ENCODE measurements around the gene APP.
"Not testable (repeated sequence)": the region's sequence is repeated elsewhere in the genome, so short reads cannot be mapped to it uniquely, and the experiment has no call there.

APP gene

DNA sequence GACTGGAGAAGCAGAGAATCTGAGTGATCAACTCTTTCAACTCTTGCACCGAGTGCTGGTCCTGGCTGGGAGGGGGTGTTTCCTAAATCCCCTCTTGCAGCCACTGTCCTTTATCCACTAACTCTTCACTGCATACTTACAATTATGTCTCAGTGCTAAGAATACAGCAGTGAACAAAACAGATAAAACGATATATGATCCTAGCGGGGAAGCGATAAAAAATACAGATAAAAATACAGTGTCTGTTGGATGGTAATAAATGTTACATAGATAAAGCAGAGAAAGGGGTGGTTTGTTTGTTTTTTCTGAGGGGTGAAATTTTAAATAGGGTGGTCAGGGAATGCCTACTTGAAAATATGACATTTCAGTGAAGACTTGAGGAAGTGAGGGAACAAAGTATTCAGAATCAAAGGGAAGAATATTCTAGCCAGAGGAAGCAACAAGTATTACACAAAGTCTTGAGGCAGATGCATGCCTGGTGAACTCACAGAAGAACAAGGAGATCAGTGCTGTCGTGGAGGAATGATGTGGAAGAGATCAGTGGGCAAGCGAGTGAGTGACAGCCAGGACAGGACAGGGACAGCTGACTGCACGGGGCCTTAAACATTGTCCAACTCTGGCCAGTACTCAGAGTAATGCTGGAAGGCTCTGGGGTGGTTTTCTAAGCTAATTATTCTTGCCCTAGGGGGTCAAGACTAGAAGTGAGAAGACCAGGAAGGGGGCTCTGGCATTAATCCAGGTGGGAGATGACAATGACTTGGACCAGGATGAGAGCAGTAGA lies 110.0 kb downstream of the APP start:
- no peak for DNase-seq (ENCODE audit: low spot score)

DNA sequence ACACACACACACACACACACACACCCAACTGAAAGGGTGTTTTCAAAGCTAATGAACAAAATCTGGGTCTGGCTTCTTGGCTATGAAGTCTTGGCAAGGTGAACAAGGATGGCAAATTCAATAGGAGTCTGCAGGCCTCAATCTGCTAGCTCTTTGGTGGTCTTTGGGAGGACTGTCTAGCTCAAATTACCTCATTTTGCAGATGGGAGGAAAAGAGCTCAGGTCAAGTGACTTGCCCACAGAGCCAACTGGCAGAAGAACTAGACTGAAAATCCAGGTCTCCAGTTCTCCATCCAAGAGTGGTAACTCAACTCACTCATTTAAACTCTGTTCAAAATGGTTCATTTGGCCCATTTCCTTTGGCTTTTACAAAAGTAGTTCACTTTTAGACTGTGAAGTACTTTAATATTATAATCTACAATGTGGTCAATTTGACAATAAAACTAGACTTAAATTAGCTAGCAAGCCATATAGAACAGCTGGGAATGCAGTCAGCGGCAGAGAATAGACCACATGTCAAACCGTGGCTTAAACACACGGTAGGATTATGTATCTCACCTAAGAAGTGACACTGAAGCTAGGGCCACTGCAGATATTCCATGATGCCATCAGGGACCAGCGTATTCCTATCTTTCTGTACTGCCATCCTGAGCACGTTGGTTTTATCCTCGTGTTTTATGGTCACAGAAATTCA lies 112.9 kb downstream of the APP start:
- peak; percentile 31 for DNase-seq (ENCODE audit: low spot score)

DNA sequence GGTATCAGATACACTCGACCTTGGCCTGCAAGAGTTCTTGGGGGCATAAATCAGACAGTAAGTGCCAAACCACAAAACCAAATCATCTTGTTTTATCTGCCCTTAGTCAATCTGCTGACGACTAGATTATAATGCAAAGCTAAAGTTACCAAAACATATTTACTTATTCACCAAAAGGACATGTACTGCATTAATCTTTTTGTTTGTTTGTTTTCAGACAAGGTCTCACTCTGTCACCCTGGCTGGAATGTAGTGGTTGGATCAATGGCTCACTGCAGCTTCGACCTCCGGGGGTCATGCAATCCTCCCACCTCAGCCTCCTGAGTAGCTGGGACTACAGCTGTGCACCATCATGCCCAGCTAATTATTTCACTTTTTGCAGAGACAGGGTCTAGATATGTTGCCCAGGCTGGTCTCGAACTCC lies 114.7 kb downstream of the APP start:
- DNase-seq (ENCODE audit: low spot score), result no peak

DNA sequence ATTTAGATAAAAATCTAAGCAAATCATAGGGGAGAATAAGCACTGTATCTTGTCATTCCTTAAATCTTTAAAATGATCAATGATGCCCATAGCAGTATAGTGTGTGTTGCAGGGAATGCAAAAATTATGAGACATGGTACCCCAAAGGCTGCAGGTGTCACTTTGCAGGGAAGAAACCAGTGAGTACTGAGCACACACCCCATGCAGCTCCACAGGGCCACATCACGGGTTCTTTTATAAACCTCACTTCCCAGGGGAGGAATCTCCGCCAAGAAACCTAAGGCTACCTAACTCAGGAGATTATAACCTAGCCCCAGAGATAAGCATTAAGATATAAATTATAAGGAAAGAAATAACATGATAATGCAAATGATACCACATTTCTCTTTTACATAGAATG lies 115.6 kb downstream of the APP start:
- no peak for DNase-seq (ENCODE audit: low spot score)

DNA sequence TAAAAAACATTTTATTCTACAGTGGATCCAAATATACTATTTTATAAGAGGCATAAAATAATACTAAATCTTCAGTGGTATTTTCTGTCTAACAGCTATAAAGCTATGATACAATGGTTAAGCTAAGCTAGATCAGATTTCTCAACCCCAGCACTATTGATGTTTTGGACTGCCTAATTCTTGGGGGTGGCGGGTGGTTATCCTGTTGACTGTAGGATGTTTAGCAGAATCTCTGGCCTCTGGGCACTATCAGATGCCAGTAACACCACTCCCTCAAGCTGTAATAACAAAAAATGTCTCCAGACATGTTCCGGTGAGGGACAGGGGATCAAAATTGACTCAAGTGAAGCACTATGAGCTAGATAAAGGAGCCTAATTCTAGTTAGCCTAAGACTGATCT lies 118.5 kb downstream of the APP start:
- no peak for DNase-seq (ENCODE audit: low spot score)

DNA sequence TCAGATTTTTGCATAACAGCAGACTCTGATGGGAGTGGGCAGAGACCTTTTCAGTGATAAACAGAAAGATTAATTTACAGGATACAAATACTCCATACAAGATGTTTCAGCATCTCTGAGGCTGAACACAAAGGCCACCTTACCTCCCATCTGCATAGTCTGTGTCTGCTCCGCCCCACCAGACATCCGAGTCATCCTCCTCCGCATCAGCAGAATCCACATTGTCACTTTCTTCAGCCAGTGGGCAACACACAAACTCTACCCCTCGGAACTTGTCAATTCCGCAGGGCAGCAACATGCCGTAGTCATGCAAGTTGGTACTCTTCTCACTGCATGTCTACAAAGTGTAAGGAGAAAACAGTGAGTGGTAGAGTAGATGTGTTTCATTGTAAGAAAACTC lies 119.7 kb downstream of the APP start:
- no peak for DNase-seq (ENCODE audit: low spot score)

DNA sequence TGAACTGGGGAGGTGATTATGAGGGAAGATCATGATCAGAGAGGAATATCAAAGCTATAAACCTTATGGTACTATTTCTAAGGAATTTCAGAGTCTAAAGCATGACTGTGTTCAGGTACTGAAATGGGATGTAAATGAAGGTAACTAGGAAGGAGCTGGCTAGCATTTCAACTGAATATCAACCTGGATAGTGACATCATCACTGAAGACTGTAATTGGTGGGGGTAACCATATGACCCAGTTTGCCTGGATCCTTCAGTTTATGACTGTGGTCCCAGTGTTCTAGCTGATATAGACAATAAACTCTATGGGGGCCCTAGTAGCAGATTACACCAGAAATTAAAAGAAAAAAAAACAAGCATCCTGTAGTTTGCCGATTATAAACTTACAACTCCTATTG lies 120.8 kb downstream of the APP start:
- DNase-seq (ENCODE audit: low spot score), result no peak

DNA sequence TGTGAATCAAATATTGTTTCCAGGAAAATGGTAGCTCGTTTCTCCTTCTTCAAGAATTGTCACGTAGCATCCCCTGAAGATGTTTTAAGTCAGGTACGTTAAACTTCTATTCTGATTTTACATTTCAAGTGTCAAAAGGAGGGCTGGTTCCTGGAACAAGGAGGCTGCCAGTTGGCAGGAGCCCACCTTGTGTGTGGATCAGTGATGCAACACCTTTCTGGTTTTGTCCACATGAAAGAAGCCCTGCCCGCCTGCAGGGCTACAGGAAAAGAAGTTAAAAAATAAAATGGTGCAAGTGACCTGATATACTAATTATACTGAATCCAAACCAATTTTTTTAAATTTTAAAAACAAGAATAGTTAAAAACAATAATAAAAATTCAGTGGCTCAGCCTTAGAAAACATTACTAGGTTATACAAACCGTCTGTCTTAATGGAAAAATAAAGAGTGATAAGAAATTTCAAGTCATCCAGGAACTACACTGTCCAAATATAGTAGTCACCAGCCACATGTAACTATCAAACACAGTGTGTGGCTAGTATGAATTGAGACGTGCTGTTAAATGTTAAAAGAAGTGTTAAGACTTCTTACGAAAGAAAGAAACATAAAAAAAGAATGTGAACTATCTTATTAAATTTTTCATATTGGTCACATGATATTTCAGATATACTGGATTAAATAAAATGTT lies 123.1 kb downstream of the APP start:
- DNase-seq (ENCODE audit: low spot score), result peak; percentile 79

DNA sequence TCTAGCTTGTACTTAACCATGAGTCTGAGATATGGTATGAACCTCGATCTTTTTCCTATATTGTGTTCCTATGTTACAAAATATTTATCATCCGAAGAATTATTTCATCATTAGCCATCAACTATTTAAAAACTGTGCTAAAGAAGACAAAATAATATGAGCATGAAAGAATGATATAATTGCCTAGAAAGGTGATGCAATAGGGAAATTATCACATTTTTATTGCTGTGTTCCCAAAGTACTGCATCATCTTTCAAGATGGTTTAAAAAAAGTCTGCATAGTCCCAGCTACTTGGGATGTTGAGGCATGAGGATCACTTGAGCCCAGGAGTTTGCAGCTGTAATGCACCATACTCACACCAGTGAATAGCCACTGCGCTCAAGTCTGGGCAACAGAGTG lies 126.7 kb downstream of the APP start:
- no peak for DNase-seq (ENCODE audit: low spot score)

DNA sequence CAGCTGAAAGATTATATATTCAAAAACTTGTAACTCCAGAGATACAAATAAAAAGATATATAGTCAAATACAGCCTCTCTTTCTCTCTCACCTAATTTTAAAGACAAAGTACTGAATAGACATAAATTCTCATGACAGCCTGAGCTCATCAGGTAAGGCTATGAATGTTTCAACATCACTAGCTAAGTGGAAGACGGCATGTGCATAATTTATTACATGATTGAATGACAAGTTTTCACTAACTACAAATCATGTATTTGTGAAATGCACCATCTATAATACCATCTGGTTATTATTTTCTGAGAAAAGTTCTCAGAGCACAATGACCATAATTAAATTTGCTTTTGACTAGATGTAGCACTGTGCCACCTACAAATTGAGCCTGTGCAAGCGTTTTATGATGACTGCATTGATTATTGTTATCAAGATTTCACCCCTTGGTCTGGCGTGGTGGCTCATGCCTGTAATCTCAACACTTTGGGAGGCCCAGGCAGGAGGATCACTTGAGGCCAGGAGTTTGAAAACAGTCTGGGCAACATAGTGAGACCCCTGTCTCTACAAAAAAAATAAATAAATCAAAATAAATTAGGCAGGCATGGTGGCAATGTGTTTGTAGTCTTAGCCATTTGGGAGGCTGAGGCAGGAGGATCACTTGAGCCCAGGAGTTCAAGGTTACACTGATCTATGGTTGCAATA lies 128.2 kb downstream of the APP start:
- DNase-seq (ENCODE audit: low spot score), result no peak

DNA sequence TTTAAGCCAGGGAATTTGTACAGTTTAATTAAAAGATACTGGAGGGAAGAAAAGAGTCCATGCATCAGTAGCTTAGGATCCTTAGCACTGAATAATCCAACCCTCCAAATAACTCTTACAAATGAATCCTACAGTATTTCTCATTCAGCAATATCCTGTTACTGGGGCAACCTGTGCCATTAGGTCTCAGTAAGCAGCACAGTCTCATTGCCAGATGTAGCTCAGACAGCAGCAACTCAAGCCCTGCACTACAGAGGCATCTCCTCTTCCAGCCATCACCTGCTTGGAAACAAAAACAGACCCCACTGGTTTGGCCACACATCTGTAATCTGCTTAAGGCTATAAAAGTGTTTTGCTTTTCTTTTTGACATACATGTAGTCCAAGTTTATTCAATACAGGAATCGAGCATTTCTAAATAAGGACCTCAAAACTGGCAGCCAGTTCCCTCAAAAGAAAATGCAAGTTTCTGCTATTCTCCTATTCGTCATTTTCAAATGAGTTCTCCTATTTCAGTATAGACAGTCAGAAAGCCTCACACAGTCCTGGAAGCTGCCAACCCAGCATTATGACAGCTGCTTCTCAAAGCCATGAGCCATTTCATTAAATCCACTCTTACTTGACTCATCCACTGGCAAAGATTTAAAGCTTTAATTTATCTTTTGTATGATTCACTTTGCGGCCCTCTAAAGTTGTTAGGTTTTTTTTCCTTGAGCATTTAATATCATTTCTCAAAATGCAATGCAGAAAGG lies 129.0 kb downstream of the APP start:
- DNase-seq (ENCODE audit: low spot score), result peak; percentile 38

DNA sequence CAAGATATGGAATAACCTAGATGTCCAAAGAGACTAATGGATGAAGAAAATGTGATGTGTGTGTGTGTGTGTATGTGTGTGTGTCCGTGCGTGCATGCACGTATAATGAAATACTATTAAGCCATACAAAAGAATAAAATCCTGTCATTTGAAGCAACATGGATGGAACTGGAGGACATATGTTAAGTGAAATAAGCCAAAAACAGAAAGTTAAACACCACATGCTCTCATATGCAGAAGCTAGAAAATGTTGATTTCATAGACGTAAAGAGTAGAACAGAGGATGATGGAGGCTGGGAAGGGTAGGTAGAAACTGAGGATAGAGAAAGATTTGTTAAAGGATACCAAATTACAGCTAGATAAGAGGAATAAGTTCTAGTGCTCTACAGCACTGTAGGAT lies 133.7 kb downstream of the APP start:
- no peak for DNase-seq (ENCODE audit: low spot score)

DNA sequence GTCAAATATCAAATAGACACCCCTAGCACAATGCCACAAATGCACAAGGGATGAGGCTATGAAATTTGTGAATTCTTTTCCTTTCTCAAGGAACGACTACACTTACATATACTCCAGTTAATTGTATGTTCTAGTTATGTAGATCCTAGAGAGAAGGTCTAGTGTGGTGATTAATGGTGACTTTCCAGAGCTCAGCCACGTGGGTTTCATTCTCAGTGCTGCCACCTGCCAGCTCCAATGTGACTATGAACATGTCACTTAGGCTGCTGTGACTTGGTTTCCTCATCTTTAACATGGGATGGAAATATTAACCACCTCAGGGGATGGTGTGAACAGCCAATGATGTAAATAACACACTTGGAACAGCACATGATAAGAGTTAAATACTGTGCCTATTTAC lies 138.3 kb downstream of the APP start:
- no peak for DNase-seq (ENCODE audit: low spot score)

DNA sequence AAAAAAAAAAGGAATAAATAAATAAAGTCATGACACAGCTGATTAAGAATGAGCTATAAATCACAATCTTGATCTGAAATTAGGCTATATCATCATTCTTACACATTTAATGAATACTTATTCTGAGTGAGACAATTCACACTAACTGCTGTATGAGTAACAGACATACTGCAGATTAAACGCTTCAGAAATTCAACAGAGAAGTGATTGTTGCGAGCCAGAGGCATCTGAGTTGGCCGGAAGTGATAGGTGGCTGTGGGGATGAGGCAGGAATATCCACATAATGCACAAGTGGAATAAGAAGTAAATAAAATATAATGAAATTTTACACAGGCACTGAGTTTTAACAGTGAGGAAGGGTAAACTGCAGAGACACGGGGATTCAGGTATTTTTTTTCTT lies 142.4 kb downstream of the APP start:
- DNase-seq (ENCODE audit: low spot score), result no peak

DNA sequence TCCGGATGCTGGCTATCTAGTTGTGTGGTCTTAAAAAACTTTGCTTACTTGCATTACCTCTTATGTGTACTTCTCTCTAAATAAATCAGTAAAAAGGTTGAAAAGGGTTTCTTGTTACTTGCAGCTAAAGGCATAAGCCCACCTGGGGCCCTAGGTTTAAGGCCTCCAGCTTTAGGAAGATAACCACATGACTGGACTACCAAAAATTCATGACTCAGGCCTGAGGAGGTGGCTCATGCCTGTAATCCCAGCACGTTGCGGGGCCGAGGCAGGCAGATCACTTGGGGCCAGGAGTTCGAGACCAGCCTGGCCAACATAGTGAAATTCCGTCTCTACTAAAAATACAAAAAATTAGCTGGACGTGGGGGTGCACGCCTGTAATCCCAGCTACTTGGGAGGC lies 142.9 kb downstream of the APP start:
- no peak for DNase-seq (ENCODE audit: low spot score)

DNA sequence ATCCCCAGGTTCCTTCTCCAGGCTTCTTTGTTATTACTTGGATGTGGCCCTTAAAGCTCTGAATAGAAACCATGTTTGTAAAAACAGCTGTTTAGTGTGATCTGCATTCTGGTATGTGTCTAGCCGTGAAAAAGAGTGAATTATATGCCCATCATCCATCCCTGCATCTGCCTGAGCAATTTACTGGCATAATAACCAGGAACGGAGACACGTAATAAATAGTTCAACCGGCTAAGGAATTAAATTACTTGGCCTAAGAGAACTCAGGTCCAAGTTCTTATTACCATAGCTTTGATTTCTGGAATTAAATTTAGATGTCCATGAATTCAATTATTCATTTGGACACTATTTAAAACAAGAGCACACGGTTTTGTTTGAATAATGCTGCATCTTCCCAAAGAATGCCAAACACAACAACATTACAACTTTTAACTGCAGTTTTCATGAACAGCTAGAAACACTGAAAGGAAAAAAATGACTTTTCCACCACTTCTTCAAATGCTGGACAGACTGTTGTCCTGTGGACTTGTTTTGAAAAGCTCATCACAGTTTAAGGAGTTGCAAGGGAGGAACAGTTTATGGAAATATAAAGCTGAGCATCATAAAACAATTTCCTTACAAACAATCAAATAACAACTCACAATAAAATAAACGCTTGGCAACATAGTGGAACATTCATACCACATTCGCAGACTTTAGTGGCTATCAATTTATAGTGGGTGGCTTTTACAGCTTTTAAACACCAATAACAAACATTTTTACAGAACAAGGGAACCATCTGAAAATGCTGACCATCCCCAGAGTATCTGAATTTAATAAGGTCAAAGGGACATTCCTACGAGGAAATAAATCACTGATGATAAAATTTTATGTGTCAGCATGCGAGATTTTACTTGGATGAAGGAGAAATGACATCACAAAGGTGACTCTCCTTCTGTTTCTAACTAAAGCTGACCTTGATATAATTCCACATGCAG lies 144.7 kb downstream of the APP start:
- no peak for DNase-seq (ENCODE audit: low spot score)

DNA sequence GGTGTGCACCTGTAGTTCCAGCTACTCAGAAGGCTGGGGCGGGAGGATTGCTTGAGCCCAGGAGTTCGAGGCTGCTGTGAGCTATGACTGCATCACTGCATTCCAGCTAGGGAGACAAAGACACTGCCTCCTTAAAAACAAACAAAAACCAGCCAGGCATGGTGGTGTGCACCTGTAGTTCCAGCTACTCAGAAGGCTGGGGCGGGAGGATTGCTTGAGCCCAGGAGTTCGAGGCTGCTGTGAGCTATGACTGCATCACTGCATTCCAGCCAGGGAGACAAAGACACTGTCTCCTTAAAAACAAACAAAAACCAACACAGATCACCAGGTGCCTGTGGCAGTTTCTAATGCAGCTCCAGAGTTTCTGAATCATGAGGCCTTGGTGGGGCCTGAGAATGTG lies 147.2 kb downstream of the APP start:
- DNase-seq (ENCODE audit: low spot score), result not testable (repeated sequence)

DNA sequence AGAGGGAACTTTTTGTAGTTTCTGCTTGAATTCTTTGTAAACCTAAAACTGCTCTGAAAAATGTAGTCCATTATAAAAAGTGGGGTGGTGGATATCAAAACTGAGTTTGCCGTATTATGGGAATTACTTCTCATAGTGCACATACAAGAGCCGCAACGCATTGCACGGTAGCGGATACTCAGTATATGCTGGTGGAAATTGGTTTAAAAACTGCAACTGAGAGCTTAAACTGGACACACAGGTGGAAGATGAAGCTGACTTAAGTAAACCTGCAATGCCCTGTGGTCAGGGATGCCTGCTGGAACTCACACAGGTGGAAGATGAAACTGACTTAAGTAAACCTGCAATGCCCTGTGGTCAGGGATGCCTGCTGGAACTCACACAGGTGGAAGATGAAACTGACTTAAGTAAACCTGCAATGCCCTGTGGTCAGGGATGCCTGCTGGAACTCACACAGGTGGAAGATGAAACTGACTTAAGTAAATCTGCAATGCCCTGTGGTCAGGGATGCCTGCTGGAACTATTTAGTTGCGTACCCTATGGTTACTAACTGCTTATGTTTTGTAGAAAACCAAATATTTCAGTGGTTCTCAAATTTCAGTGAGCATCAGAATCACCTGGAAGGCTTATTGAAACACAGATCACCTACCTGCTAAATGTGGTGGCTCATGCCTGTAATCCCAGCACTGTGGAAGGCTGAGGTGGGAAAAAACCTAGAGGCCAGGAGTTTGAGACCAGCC lies 147.8 kb downstream of the APP start:
- DNase-seq (ENCODE audit: low spot score), result not testable (repeated sequence)

DNA sequence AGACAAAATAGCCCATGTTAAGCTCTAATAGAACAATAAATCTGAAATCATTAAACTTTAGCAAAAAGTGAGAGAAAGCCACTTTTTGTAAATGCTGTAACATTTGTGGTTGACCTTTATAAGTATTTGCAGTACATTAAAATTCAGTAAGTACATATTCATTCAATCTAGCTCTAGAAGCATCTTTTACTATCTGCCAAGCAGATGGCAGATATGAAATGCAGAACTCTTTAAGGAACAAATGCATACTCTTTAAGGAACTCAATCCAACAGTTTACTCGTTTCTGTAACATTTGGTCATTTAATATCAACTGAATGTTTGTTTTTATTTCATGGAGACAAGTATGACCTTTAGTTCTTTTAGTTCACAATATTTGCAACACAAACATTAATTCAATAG lies 150.1 kb downstream of the APP start:
- no peak for DNase-seq (ENCODE audit: low spot score)

DNA sequence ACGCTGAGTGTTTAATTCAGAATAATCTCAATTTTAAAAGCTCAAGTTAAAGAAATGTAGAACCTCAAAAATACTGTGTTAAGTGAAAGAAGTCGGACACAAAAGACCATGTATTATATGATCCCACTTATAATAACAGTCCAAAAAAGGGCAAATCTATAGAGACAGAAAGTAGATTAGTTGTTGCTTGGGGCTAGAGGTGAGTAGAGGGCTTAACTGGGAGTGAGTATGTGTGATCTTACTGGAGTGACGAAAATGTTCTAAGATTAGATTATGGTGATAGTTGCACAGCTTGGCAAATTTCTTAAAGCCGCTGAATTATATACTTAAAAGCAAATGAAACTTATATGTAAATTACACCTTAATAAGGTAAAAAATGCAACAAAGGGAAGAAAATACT lies 150.5 kb downstream of the APP start:
- no peak for DNase-seq (ENCODE audit: low spot score)

Measured in cerebellar cortex (tissue), 1 donor.